SHP77 treated with DMSO at 0.1 percent for 48 hours (cell line): Measurements from ENCODE around the gene CTNNB1.

Experiments
- DNase-seq: peaks from one replicate; lab custom pipeline; 2025; lab: John Stamatoyannopoulos, UW

CTNNB1 gene

DNA sequence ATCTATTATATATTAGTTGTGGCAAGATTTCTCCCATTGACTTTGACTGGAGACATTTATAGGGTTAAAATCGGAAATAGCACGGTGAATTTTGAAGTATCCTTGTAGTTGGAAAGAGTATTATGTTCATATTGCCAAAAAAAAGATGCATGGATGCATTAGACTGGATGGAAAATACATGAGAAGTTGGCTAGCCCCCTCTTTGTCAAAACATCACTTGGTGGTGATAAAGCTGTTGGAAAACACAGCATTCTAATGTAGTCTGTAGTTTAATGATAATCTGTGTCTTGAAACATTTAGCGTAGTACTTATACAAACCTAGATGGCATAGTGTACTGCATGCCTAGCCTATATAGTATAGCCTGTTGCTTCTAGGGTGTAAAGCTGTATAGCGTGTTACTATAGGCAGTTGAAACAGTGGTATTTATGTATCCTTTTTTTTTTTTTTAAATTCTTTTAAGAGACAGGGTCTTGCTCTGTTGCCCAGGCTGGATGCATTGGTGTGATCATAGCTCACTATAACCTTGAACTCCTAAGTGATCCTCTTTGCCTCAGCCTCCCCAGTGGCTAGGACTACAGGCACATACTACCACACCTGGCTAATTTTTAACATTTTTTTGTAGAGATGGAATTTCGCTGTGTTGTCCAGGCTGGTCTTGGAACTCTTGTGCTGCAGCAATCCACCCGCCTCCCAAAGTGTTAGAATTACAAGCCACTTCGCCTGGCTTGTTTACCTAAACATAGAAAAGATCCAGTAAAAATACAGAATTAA lies 21.8 kb downstream of the CTNNB1 start:
- DNase-seq: no peak

- no peak for DNase-seq
Observed at GRCh38 chr3:41222012-41222411, 22.7 kb downstream of the CTNNB1 start.

- DNase-seq: no peak
Observed at GRCh38 chr3:41222501-41222900, 23.2 kb downstream of the CTNNB1 start.

- DNase-seq: no peak
Observed at GRCh38 chr3:41223078-41223477, 23.8 kb downstream of the CTNNB1 start.

DNA sequence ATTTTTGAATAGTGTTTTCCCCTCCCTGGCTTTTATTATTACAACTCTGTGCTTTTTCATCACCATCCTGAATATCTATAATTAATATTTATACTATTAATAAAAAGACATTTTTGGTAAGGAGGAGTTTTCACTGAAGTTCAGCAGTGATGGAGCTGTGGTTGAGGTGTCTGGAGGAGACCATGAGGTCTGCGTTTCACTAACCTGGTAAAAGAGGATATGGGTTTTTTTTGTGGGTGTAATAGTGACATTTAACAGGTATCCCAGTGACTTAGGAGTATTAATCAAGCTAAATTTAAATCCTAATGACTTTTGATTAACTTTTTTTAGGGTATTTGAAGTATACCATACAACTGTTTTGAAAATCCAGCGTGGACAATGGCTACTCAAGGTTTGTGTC lies 24.4 kb downstream of the CTNNB1 start:
- DNase-seq: no peak

- DNase-seq: no peak
Observed at GRCh38 chr3:41224120-41224806, 25.0 kb downstream of the CTNNB1 start.

- DNase-seq: no peak
Observed at GRCh38 chr3:41234823-41235721, 35.8 kb downstream of the CTNNB1 start.

GRCh38 chr3:41236228-41236627 lies 36.9 kb downstream of the CTNNB1 start:
- DNase-seq: no peak

GRCh38 chr3:41237907-41238306 lies 38.6 kb downstream of the CTNNB1 start:
- no peak for DNase-seq

- no peak for DNase-seq
Observed at GRCh38 chr3:41239587-41239986, 40.3 kb downstream of the CTNNB1 start.

DNA sequence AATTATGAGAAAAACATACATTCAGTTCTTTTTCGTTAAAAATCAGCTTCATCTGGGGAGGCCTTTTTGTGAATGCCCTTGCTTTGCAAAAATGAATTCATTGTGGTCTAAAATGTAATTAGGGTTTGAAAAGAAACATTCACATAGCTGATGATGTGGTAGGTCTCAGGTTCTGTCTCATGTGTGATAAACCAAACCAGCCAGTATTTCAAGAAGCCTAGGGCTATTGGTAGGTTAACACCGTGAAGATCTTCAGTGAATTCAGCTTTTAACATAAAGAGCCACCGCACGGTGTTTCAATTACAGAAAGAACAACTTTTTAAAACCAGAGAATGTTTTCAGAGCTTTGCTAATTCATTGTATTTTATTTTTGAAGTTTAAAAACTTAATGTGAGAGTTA lies 41.9 kb downstream of the CTNNB1 start:
- DNase-seq: no peak

GRCh38 chr3:41241800-41242571 lies 42.7 kb downstream of the CTNNB1 start:
- DNase-seq: no peak

DNA sequence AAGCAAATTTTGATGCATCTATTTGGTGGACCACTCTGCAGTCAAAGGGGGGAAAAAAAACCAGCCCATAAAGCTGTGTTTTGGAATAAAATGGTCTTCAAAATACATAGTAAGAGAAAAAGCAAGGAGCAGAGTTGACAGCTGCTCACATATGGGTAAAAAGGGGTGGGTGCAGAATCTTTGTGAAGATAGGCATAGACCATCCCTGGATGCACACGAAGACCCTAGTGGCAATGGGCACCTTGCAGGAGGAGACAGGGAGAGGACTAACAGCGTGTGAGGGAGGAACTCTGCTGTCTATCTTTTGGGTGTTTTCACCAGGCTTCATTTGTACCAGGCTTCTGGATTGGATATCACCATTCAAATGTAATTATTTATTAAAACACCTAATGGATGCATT lies 43.9 kb downstream of the CTNNB1 start:
- no peak for DNase-seq

DNA sequence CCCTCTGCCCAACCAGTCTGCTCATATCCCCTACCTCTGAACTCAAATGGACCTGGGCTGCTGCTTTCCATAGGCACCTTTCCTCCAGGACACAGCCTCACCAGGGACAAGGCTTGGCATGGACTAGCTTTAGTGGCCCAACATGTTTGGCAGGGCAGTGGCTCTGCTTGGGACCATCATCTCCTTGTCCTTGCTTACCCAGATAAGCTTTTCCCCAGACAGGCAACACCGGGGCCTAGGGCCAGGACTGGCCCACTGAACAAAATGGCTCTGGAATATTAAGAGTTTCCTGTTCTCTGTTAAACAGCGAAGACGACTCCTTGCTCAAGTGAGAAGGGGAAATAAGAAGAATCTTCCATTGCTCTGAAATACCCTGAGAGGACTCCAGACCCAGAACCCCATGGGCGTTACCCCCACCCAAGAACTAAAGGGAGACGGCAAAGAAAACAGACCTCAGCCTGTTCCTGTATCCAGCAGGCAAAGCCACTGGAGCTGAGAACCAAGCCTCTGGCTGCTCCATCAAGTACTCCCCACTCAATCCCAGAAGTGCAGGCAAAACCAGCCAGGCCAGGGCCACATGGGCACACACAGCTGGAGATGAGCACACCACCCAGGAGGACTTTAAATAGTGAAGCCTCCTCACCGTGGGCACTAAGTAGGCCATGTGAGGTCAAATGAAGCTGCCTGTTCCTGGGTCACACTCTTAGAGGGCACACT lies 45.5 kb downstream of the CTNNB1 start:
- no peak for DNase-seq

- no peak for DNase-seq
Observed at GRCh38 chr3:41247055-41248004, 48.0 kb downstream of the CTNNB1 start.

- no peak for DNase-seq
Observed at GRCh38 chr3:41248525-41248924, 49.2 kb downstream of the CTNNB1 start.

GRCh38 chr3:41249318-41249717 lies 50.0 kb downstream of the CTNNB1 start:
- DNase-seq: no peak

DNA sequence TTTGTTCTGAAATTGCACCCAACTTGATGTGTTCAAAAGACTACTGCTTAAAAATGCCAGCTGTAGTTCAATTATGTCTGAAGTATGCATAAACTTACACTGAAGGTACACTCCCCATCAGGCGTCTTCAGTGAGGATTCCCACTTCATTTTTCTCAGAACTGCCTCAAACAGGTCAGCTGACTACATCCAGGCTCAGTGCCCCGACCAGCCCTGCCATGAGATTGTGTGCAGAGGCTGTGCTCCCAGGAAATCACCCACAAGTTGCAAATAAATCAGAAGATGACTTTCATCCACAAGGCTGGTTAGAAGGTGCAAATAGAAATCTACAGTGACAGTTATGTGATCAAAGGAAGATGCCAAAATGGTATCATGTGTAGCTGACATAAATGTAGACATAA lies 51.5 kb downstream of the CTNNB1 start:
- DNase-seq: no peak

- DNase-seq: no peak
Observed at GRCh38 chr3:41251593-41251992, 52.3 kb downstream of the CTNNB1 start.

GRCh38 chr3:41258239-41258800 lies 59.0 kb downstream of the CTNNB1 start:
- no peak for DNase-seq
